NT2/D1 (cell line): Measurements from ENCODE around the gene FAR2.
A peak's percentile ranks its signal among the peaks of the same experiment; 100 is the strongest.

Source experiments
- DNase-seq: peaks from one replicate; pipeline ENCODE4 v3.0.0-alpha.2; 2011; ENCODE audit warnings: low read depth, low spot score
- H3K27me3 ChIP-seq: 2 replicates; pipeline ENCODE4 v1.6.0; 2011; ENCODE audit warnings: mild to moderate bottlenecking; ENCODE audit not compliant: insufficient read length, insufficient read depth
- H3K36me3 ChIP-seq: 2 replicates; pipeline ENCODE4 v1.6.1; 2011; ENCODE audit warnings: mild to moderate bottlenecking, low read length, mixed read lengths; ENCODE audit not compliant: insufficient read depth, insufficient read length
- H3K4me1 ChIP-seq: 2 replicates; pipeline ENCODE4 v1.5.1; 2011; ENCODE audit not compliant: insufficient read depth, insufficient read length
- H3K4me3 ChIP-seq: 2 replicates; pipeline ENCODE4 v1.5.1; 2011; ENCODE audit warnings: low read depth; ENCODE audit not compliant: insufficient read length
- H3K9ac ChIP-seq: 2 replicates; pipeline ENCODE4 v1.6.0; 2011; ENCODE audit warnings: low read depth; ENCODE audit not compliant: insufficient read length
- H3K9me3 ChIP-seq: 2 replicates; pipeline ENCODE4 v1.5.1; 2011; ENCODE audit warnings: mild to moderate bottlenecking, low read length; ENCODE audit not compliant: insufficient read depth
- SUZ12 ChIP-seq: IDR thresholded peaks from 2 replicates; pipeline ENCODE4 v1.6.1; 2011; ENCODE audit not compliant: insufficient read length, insufficient read depth; ENCODE audit errors: extremely low read depth
- YY1 ChIP-seq: IDR thresholded peaks from 2 replicates; pipeline ENCODE4 v1.6.1; 2011; ENCODE audit not compliant: insufficient read length, insufficient read depth
- ZNF274 ChIP-seq: IDR thresholded peaks from 2 replicates; pipeline ENCODE4 v1.6.1; 2011; ENCODE audit warnings: mild to moderate bottlenecking, low read depth, low read length

Gene FAR2

GRCh38 chr12:29306266-29306665 lies 157.2 kb downstream of the FAR2 start:
- H3K27me3 ChIP-seq: no peaks in the 10 kb centered on the region
- H3K4me3 ChIP-seq: no peak overlapping the region
- H3K4me1 ChIP-seq: no peaks in the 10 kb centered on the region
- no peaks in the 10 kb centered on the region for H3K9me3 ChIP-seq
- no peak for DNase-seq
- no peak for TF ChIP-seq ZNF274
- no peak for TF ChIP-seq SUZ12
- TF ChIP-seq YY1: no peak
- H3K36me3 ChIP-seq: no peaks in the 10 kb centered on the region
- H3K9ac ChIP-seq: no peak overlapping the region

GRCh38 chr12:29306682-29307081 lies 157.6 kb downstream of the FAR2 start:
- Histone ChIP-seq H3K4me3 (no peak overlapping the region), H3K27me3 (no peaks in the 10 kb centered on the region), H3K4me1 (no peaks in the 10 kb centered on the region), H3K9ac (no peak overlapping the region), H3K9me3 (no peaks in the 10 kb centered on the region), H3K36me3 (no peaks in the 10 kb centered on the region)
- TF ChIP-seq SUZ12: no peak
- no peak for TF ChIP-seq YY1
- TF ChIP-seq ZNF274: no peak
- no peak for DNase-seq

GRCh38 chr12:29309320-29309902 lies 160.3 kb downstream of the FAR2 start:
- no peak overlapping the region for H3K4me3 ChIP-seq
- H3K9me3 ChIP-seq: no peaks in the 10 kb centered on the region
- H3K27me3 ChIP-seq: no peaks in the 10 kb centered on the region
- H3K36me3 ChIP-seq: no peaks in the 10 kb centered on the region
- TF ChIP-seq SUZ12 (no peak), YY1 (no peak), ZNF274 (no peak)
- no peak overlapping the region for H3K9ac ChIP-seq
- H3K4me1 ChIP-seq: no peaks in the 10 kb centered on the region
- DNase-seq: no peak

GRCh38 chr12:29310899-29311298 lies 161.8 kb downstream of the FAR2 start:
- no peaks in the 10 kb centered on the region for H3K9me3 ChIP-seq
- TF ChIP-seq SUZ12: no peak
- no peak for TF ChIP-seq YY1
- TF ChIP-seq ZNF274: no peak
- H3K27me3 ChIP-seq: no peaks in the 10 kb centered on the region
- no peak for DNase-seq
- no peaks in the 10 kb centered on the region for H3K4me1 ChIP-seq
- H3K4me3 ChIP-seq: no peak overlapping the region
- H3K9ac ChIP-seq: no peak overlapping the region
- no peaks in the 10 kb centered on the region for H3K36me3 ChIP-seq

GRCh38 chr12:29314416-29314815 lies 165.3 kb downstream of the FAR2 start:
- Histone ChIP-seq H3K9me3 (no peaks in the 10 kb centered on the region), H3K4me1 (no peaks in the 10 kb centered on the region), H3K4me3 (no peak overlapping the region), H3K27me3 (no peaks in the 10 kb centered on the region), H3K36me3 (no peaks in the 10 kb centered on the region), H3K9ac (no peak overlapping the region)
- no peak for DNase-seq
- TF ChIP-seq ZNF274 (no peak), SUZ12 (no peak), YY1 (no peak)

- peak; percentile 83 for DNase-seq
- Histone ChIP-seq H3K4me3 (no peak overlapping the region), H3K4me1 (no peaks in the 10 kb centered on the region), H3K9ac (no peak overlapping the region), H3K36me3 (no peaks in the 10 kb centered on the region), H3K27me3 (no peaks in the 10 kb centered on the region), H3K9me3 (no peaks in the 10 kb centered on the region)
- TF ChIP-seq YY1 (peak; percentile 23), SUZ12 (no peak)
These were observed 167.7 kb downstream of the FAR2 start for GRCh38 chr12:29316752-29317151.

GRCh38 chr12:29317556-29318363 lies 168.7 kb downstream of the FAR2 start:
- Histone ChIP-seq H3K4me3 (no peak overlapping the region), H3K4me1 (no peaks in the 10 kb centered on the region), H3K27me3 (no peaks in the 10 kb centered on the region), H3K9ac (no peak overlapping the region), H3K9me3 (peaks cover 8% of the 10 kb centered on the region; the same call in 1 of the 2 replicates), H3K36me3 (no peaks in the 10 kb centered on the region)
- DNase-seq: peak; percentile 85
- no peak for TF ChIP-seq YY1
- no peak for TF ChIP-seq SUZ12
- TF ChIP-seq ZNF274: no peak
